SK-N-SH treated with all-trans-retinoic acid at 6 μM for 48 hours (cell line): ENCODE results near the gene GP1BA.

Source experiments
- ATAC-seq: fragments of 200-7000 bp; cut with Tn5 transposase; 3 replicates; pipeline ENCODE4 v1.9.1; 2020; ENCODE audit warnings: mild to moderate bottlenecking, moderate library complexity
- ARNTL ChIP-seq: fragments of 450-650 bp; formaldehyde crosslinking; IDR thresholded peaks from 2 replicates; pipeline ENCODE4 v1.5.0; 2020; ENCODE audit warnings: low read depth, mild to moderate bottlenecking, moderate library complexity, borderline replicate concordance
- BACH2 ChIP-seq: fragments of 250-450 bp; sonication (Bioruptor Pico); IDR thresholded peaks from 2 replicates; pipeline ENCODE4 v1.9.0; 2021; ENCODE audit warnings: mild to moderate bottlenecking, borderline replicate concordance
- CREB5 ChIP-seq: fragments of 250-450 bp; sonication (Bioruptor Pico); IDR thresholded peaks from 2 replicates; pipeline ENCODE4 v1.5.1; 2020; ENCODE audit warnings: low read depth, mild to moderate bottlenecking, moderate library complexity
- CSDC2 ChIP-seq: fragments of 250-450 bp; sonication (Bioruptor Pico); IDR thresholded peaks from 2 replicates; pipeline ENCODE4 v1.5.0; 2020; ENCODE audit warnings: mild to moderate bottlenecking, moderate library complexity
- CSRNP3 ChIP-seq: fragments of 250-450 bp; sonication (Bioruptor Pico); IDR thresholded peaks from 2 replicates; pipeline ENCODE4 v1.5.1; 2021; ENCODE audit warnings: mild to moderate bottlenecking, moderate library complexity
- ESRRG ChIP-seq: fragments of 250-450 bp; sonication (Bioruptor Pico); IDR thresholded peaks from 2 replicates; pipeline ENCODE4 v1.6.1; 2021; ENCODE audit warnings: mild to moderate bottlenecking
- GLIS3 ChIP-seq: fragments of 250-450 bp; sonication (Bioruptor Pico); IDR thresholded peaks from 2 replicates; pipeline ENCODE4 v1.5.0; 2020; ENCODE audit warnings: mild to moderate bottlenecking, moderate library complexity
- ISL1 ChIP-seq: fragments of 250-450 bp; sonication (Bioruptor Pico); IDR thresholded peaks from 2 replicates; pipeline ENCODE4 v2.1.2; 2022; ENCODE audit warnings: mild to moderate bottlenecking, moderate library complexity
- OSR1 ChIP-seq: fragments of 250-450 bp; sonication (Bioruptor Pico); IDR thresholded peaks from 2 replicates; pipeline ENCODE4 v1.8.0; 2022; ENCODE audit warnings: moderate library complexity, mild to moderate bottlenecking, inconsistent platforms
- PATZ1 ChIP-seq: fragments of 250-450 bp; sonication (Bioruptor Pico); IDR thresholded peaks from 2 replicates; pipeline ENCODE4 v1.8.0; 2020; ENCODE audit warnings: mild to moderate bottlenecking, moderate library complexity, borderline replicate concordance
- POU6F1 ChIP-seq: fragments of 250-450 bp; sonication (Bioruptor Pico); IDR thresholded peaks from 2 replicates; pipeline ENCODE4 v1.8.0; 2021; ENCODE audit warnings: low read depth, mild to moderate bottlenecking, moderate library complexity, borderline replicate concordance
- PPARA ChIP-seq: fragments of 250-450 bp; sonication (Bioruptor Pico); IDR thresholded peaks from 2 replicates; pipeline ENCODE4 v1.5.0; 2020; ENCODE audit warnings: mild to moderate bottlenecking, borderline replicate concordance
- RARB ChIP-seq: fragments of 250-450 bp; sonication (Bioruptor Pico); IDR thresholded peaks from 2 replicates; pipeline ENCODE4 v1.8.0; 2021; ENCODE audit warnings: mild to moderate bottlenecking, moderate library complexity
- SNAI2 ChIP-seq: fragments of 250-450 bp; sonication (Bioruptor Pico); IDR thresholded peaks from 2 replicates; pipeline ENCODE4 v1.5.0; 2020; ENCODE audit warnings: mild to moderate bottlenecking, moderate library complexity
- TCF4 ChIP-seq: fragments of 250-450 bp; sonication (Bioruptor Pico); IDR thresholded peaks from 2 replicates; pipeline ENCODE4 v1.8.0; 2021; ENCODE audit warnings: mild to moderate bottlenecking, moderate library complexity, borderline replicate concordance
- TSHZ2 ChIP-seq: fragments of 250-450 bp; sonication (Bioruptor Pico); IDR thresholded peaks from 2 replicates; pipeline ENCODE4 v1.5.0; 2020; ENCODE audit warnings: mild to moderate bottlenecking, moderate library complexity
- ZC3H10 ChIP-seq: fragments of 250-450 bp; sonication (Bioruptor Pico); IDR thresholded peaks from 2 replicates; pipeline ENCODE4 v1.5.1; 2021; ENCODE audit warnings: mild to moderate bottlenecking, moderate library complexity
- ZFP3 ChIP-seq: fragments of 250-450 bp; sonication (Bioruptor Pico); IDR thresholded peaks from 2 replicates; pipeline ENCODE4 v1.5.0; 2020; ENCODE audit warnings: mild to moderate bottlenecking, moderate library complexity
- ZFP30 ChIP-seq: fragments of 450-650 bp; formaldehyde crosslinking; IDR thresholded peaks from 2 replicates; pipeline ENCODE4 v1.5.0; 2022; ENCODE audit warnings: mild to moderate bottlenecking, moderate library complexity
- ZNF565 ChIP-seq: fragments of 450-650 bp; formaldehyde crosslinking; conservative IDR thresholded peaks from 2 replicates; pipeline ENCODE4 v1.5.0; 2020; ENCODE audit warnings: low read depth, mild to moderate bottlenecking, moderate library complexity
- ZNF70 ChIP-seq: fragments of 450-650 bp; formaldehyde crosslinking; IDR thresholded peaks from 2 replicates; pipeline ENCODE4 v1.5.0; 2020; ENCODE audit warnings: mild to moderate bottlenecking, moderate library complexity
- ZNF8 ChIP-seq: fragments of 450-650 bp; formaldehyde crosslinking; IDR thresholded peaks from 2 replicates; pipeline ENCODE4 v1.5.0; 2020; ENCODE audit warnings: mild to moderate bottlenecking, moderate library complexity

The GP1BA gene

GRCh38 chr17:4956493-4957061 lies 24.5 kb downstream of the GP1BA start:
- no peak for TF ChIP-seq ZC3H10 (CRISPR knock-in tag)
- no peak for TF ChIP-seq TSHZ2
- no peak for TF ChIP-seq OSR1
- TF ChIP-seq RARB, result no peak
- no peak for TF ChIP-seq BACH2 (CRISPR knock-in tag)
- TF ChIP-seq CSDC2 (CRISPR knock-in tag), result no peak
- TF ChIP-seq TCF4 (CRISPR knock-in tag), result no peak
- no peak for TF ChIP-seq ZNF8
- no peak for TF ChIP-seq ESRRG (CRISPR knock-in tag)
- TF ChIP-seq ISL1 (CRISPR knock-in tag), result no peak
- no peak for TF ChIP-seq SNAI2
- no peak for TF ChIP-seq POU6F1
- TF ChIP-seq ZNF565 (CRISPR knock-in tag), result no peak
- TF ChIP-seq ARNTL (CRISPR knock-in tag), result no peak
- TF ChIP-seq CREB5, result no peak
- TF ChIP-seq ZFP3, result no peak
- no peak for TF ChIP-seq PATZ1 (CRISPR knock-in tag)
- TF ChIP-seq CSRNP3 (CRISPR knock-in tag), result no peak
- no peak for TF ChIP-seq PPARA (CRISPR knock-in tag)
- TF ChIP-seq ZFP30, result no peak
- ATAC-seq, result no peak

- ATAC-seq, result no peak
- TF ChIP-seq SNAI2 (no peak), RARB (no peak), PATZ1 (CRISPR knock-in tag) (no peak), CSRNP3 (CRISPR knock-in tag) (no peak), ARNTL (CRISPR knock-in tag) (no peak), ISL1 (CRISPR knock-in tag) (no peak), CREB5 (no peak), ZNF565 (CRISPR knock-in tag) (no peak), BACH2 (CRISPR knock-in tag) (no peak), GLIS3 (CRISPR knock-in tag) (no peak), POU6F1 (no peak), CSDC2 (CRISPR knock-in tag) (no peak), TCF4 (CRISPR knock-in tag) (no peak), ZNF8 (no peak), ZNF70 (no peak), ZFP30 (no peak)
Observed at GRCh38 chr17:4958102-4958501, 26.0 kb downstream of the GP1BA start.
